ENCODE measurements around the gene LINC00237.

Gene LINC00237

DNA sequence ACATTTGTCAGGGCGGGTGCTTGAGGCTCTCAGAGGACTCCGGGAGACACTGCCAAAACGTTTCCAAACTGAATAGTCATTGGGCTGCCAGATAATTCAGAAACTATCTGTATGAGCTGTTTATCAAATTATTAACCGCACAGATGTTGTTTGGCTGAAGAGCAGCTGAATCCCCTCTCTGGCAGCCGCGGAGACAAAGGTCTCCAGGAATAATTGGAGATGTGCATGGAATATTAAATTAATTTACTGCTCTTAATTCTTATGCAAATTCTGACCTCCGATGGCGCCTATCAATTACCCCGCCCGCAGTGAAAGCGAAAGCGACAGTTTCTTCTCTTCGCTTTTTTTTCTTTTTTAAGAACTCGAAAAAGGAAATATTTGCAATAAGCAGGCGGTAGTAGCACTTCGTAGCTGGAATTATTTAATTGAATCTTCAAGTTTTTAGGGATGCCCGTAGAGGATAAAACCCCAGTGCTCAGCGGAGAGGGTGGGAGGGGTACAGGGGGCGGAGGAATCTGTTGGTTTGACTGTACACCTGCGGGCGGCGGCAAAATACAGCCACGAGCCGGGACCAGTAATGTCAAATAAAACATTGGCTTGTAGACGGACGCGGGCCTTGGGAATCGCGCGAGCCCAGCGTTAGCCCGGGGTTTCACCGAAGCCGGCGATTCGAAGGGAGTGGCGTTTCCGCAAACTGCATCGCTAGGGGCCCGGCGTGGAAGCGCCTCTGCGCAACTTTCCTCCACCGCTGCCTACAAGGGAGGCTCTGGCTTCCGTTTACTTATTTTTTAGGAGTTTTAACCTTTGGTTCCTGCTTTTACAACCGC lies 6.2 kb downstream of the LINC00237 start:
- no peak overlapping the region for H3K4me3 ChIP-seq (ENCODE audit: low read depth, low read length)
- no peak for DNase-seq (ENCODE audit: low read depth)
- TF ChIP-seq, protein P1, sequence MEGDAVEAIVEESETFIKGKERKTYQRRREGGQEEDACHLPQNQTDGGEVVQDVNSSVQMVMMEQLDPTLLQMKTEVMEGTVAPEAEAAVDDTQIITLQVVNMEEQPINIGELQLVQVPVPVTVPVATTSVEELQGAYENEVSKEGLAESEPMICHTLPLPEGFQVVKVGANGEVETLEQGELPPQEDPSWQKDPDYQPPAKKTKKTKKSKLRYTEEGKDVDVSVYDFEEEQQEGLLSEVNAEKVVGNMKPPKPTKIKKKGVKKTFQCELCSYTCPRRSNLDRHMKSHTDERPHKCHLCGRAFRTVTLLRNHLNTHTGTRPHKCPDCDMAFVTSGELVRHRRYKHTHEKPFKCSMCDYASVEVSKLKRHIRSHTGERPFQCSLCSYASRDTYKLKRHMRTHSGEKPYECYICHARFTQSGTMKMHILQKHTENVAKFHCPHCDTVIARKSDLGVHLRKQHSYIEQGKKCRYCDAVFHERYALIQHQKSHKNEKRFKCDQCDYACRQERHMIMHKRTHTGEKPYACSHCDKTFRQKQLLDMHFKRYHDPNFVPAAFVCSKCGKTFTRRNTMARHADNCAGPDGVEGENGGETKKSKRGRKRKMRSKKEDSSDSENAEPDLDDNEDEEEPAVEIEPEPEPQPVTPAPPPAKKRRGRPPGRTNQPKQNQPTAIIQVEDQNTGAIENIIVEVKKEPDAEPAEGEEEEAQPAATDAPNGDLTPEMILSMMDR (IDR thresholded peaks at IDR 0.05; ENCODE audit: control insufficient read depth, extremely low read depth, insufficient read depth), result no peak

DNA sequence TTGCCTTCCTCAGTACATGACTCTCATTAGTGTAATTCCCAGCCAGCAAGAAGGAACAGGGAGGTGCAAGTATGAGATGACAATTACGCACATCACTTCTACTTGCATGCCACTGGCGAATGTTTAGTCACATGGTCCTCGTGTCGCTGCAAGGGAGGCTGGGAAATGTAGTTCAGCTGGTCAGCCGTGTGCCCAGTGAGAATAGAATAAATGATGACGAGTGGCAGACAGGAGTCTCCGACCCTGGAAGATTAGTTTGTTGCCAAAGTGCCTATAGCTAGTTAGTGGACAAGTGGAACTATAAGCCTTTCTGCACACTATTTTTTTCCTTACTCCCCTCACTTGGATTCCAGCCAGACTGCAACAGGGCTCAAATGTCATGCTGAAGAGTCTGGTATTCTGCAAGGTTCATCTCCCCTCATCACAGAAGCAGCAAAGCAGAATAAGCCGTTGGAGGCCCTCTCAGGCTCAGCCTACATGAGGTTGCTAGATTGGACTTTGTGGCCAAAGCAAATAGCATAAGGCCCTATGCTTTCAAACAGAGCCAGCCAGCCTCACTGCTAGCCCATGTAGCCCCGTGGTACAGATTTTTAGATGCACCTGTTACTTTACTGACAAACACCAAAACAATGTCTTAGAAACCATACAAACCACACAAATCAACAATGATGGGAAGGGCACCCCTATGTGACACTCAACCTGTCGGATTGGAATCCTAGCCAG lies 9.7 kb downstream of the LINC00237 start:
- no peak overlapping the region for H3K4me3 ChIP-seq (ENCODE audit: low read depth, low read length)
- TF ChIP-seq, protein P1 (IDR thresholded peaks at IDR 0.05; ENCODE audit: control insufficient read depth, extremely low read depth, insufficient read depth), result no peak
- peak; percentile 14 for DNase-seq (ENCODE audit: low read depth)

DNA sequence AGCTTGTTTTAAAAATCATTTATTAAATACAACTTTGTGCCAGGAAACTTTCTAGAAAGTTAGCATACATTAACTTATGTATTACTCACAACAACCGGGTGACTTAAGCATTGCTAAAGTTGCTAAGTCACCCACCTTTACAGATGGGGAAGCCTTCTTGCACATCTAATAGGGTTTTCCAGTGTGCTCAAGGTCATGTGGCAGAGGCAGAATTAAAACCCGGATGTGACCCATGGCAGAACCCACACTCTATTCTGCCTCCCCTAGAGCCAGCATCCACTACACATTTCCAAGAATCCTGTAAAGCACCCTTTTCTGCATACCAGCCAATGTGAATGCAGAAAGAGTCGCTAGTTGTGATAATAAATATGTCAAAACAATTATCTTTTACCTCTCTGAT lies 13.4 kb downstream of the LINC00237 start:
- DNase-seq (ENCODE audit: low read depth), result no peak
- TF ChIP-seq, protein P1 (IDR thresholded peaks at IDR 0.05; ENCODE audit: control insufficient read depth, extremely low read depth, insufficient read depth), result no peak
- H3K4me3 ChIP-seq (ENCODE audit: low read depth, low read length), result no peak overlapping the region

- TF ChIP-seq, protein P1 (IDR thresholded peaks at IDR 0.05; ENCODE audit: control insufficient read depth, extremely low read depth, insufficient read depth), result no peak
- no peak for DNase-seq (ENCODE audit: low read depth)
- H3K4me3 ChIP-seq (ENCODE audit: low read depth, low read length), result no peak overlapping the region
Measured at GRCh38 chr20:21090721-21091120, 15.4 kb downstream of the LINC00237 start.

- peak overlapping the region; percentile 28 for H3K4me3 ChIP-seq (ENCODE audit: low read depth, low read length)
- TF ChIP-seq, protein P1 (IDR thresholded peaks at IDR 0.05; ENCODE audit: control insufficient read depth, extremely low read depth, insufficient read depth), result no peak
- peak; percentile 13 for DNase-seq (ENCODE audit: low read depth)
Measured at GRCh38 chr20:21090111-21090618, 16.0 kb downstream of the LINC00237 start.

GRCh38 chr20:21089391-21089790 lies 16.8 kb downstream of the LINC00237 start:
- peak; percentile 81 for DNase-seq (ENCODE audit: low read depth)
- peak overlapping the region; percentile 28 for H3K4me3 ChIP-seq (ENCODE audit: low read depth, low read length)
- TF ChIP-seq, protein P1 (IDR thresholded peaks at IDR 0.05; ENCODE audit: control insufficient read depth, extremely low read depth, insufficient read depth), result no peak

Data from LNCaP clone FGC (cell line).